GM23338 (cell line): ENCODE results near the gene TRABD2A. TPM values are rescaled to one million over a fixed set of nuclear protein-coding genes. Genes with fewer than 3 reads are reported as not detected.

ENCODE experiments used
- ATAC-seq: fragments of 200-7000 bp; cut with Tn5 transposase; 3 replicates; pipeline ENCODE4 v1.9.1; 2020
- DNase-seq: peaks from one replicate; pipeline ENCODE4 v3.0.0-alpha.2; 2015; ENCODE audit warnings: low spot score
- H2AFZ ChIP-seq: fragments of 200-600 bp; sonication (generic); 2 replicates; pipeline ENCODE4 v1.8.0; 2016; ENCODE audit warnings: antibody characterized with exemption, mild to moderate bottlenecking, moderate library complexity
- H3F3A ChIP-seq: fragments of 200-600 bp; sonication (generic); replicated peaks from 2 replicates; pipeline ENCODE4 v1.8.0; 2017; ENCODE audit warnings: antibody characterized with exemption, mixed run types, low read depth
- H3K27ac ChIP-seq: fragments of 200-600 bp; sonication (generic); 2 replicates; pipeline ENCODE4 v1.6.1; 2016; ENCODE audit warnings: low read depth
- H3K27me3 ChIP-seq: fragments of 200-600 bp; sonication (generic); 2 replicates; pipeline ENCODE4 v1.8.0; 2016; ENCODE audit warnings: mild to moderate bottlenecking, mixed run types, moderate library complexity; ENCODE audit not compliant: insufficient read depth
- H3K36me3 ChIP-seq: fragments of 200-600 bp; sonication (generic); 2 replicates; pipeline ENCODE4 v1.8.0; 2016; ENCODE audit warnings: mild to moderate bottlenecking; ENCODE audit not compliant: insufficient read depth
- H3K4me1 ChIP-seq: fragments of 200-600 bp; sonication (generic); 2 replicates; pipeline ENCODE4 v1.8.0; 2016; ENCODE audit warnings: mild to moderate bottlenecking, moderate library complexity; ENCODE audit not compliant: insufficient read depth
- H3K4me2 ChIP-seq: fragments of 200-600 bp; sonication (generic); 2 replicates; pipeline ENCODE4 v1.7.1; 2017; ENCODE audit warnings: mixed run types
- H3K4me3 ChIP-seq: fragments of 200-600 bp; sonication (generic); 2 replicates; pipeline ENCODE4 v1.6.1; 2016; ENCODE audit warnings: mixed run types
- H3K79me2 ChIP-seq: fragments of 200-600 bp; sonication (generic); replicated peaks from 2 replicates; pipeline ENCODE4 v1.8.0; 2017; ENCODE audit warnings: mild to moderate bottlenecking; ENCODE audit not compliant: insufficient read depth
- H3K9me2 ChIP-seq: fragments of 200-600 bp; sonication (generic); 2 replicates; pipeline ENCODE4 v1.8.0; 2017; ENCODE audit not compliant: insufficient read depth
- H4K20me1 ChIP-seq: fragments of 200-600 bp; sonication (generic); replicated peaks from 2 replicates; pipeline ENCODE4 v1.8.0; 2017; ENCODE audit warnings: mild to moderate bottlenecking; ENCODE audit not compliant: insufficient read depth
- H3K27ac Mint-ChIP-seq: 2 replicates; pipeline ENCODE4 v1.8.0; 2020; ENCODE audit warnings: inconsistent platforms, mild to moderate bottlenecking, moderate library complexity, mixed read lengths
- H3K27me3 Mint-ChIP-seq: 3 replicates; pipeline ENCODE4 v1.8.0; 2022; ENCODE audit warnings: low read depth, mild to moderate bottlenecking, moderate library complexity, mixed read lengths, inconsistent platforms; ENCODE audit not compliant: insufficient read depth, poor library complexity
- H3K36me3 Mint-ChIP-seq: 3 replicates; pipeline ENCODE4 v1.8.0; 2021; ENCODE audit warnings: low read depth, mild to moderate bottlenecking, inconsistent platforms, moderate library complexity, mixed read lengths
- H3K4me1 Mint-ChIP-seq: 3 replicates; pipeline ENCODE4 v1.8.0; 2020; ENCODE audit warnings: mild to moderate bottlenecking, inconsistent platforms, mixed read lengths
- H3K4me3 Mint-ChIP-seq: 3 replicates; pipeline ENCODE4 v1.8.0; 2021; ENCODE audit warnings: moderate library complexity, mild to moderate bottlenecking, inconsistent platforms, mixed read lengths
- H3K9me3 Mint-ChIP-seq: 3 replicates; pipeline ENCODE4 v1.8.0; 2020; ENCODE audit warnings: moderate library complexity, mild to moderate bottlenecking, inconsistent platforms, mixed read lengths
- CREB1 ChIP-seq: fragments of 250-450 bp; sonication (Bioruptor Pico); IDR thresholded peaks from 2 replicates; pipeline ENCODE4 v1.5.0; 2020; ENCODE audit warnings: low read depth, mild to moderate bottlenecking, moderate library complexity
- EZH2 ChIP-seq: fragments of 200-600 bp; sonication (generic); IDR thresholded peaks from one replicate; pipeline ENCODE4 v1.8.0; 2017; ENCODE audit warnings: antibody characterized with exemption, mild to moderate bottlenecking, low read depth; ENCODE audit not compliant: unreplicated experiment
- EZH2phosphoT487 ChIP-seq: fragments of 200-600 bp; sonication (generic); IDR thresholded peaks from one replicate; pipeline ENCODE4 v1.8.1; 2018; ENCODE audit warnings: antibody characterized with exemption; ENCODE audit not compliant: unreplicated experiment
- JUNB ChIP-seq: IDR thresholded peaks from one replicate; pipeline ENCODE4 v1.6.1; 2016; ENCODE audit warnings: antibody characterized with exemption; ENCODE audit not compliant: unreplicated experiment
- NANOG ChIP-seq: IDR thresholded peaks from 2 replicates; pipeline ENCODE4 v1.6.1; 2016; ENCODE audit warnings: antibody characterized with exemption, borderline replicate concordance
- POLR2AphosphoS5 ChIP-seq: IDR thresholded peaks from 2 replicates; pipeline ENCODE4 v1.6.1; 2016; ENCODE audit warnings: antibody characterized with exemption, low read depth
- STAT1 ChIP-seq: IDR thresholded peaks from one replicate; pipeline ENCODE4 v1.6.1; 2016; ENCODE audit warnings: antibody characterized with exemption; ENCODE audit not compliant: unreplicated experiment
- ZNF114 ChIP-seq: fragments of 250-450 bp; sonication (Bioruptor Pico); IDR thresholded peaks from 2 replicates; pipeline ENCODE4 v1.5.0; 2020; ENCODE audit warnings: mild to moderate bottlenecking, moderate library complexity
- ZNF331 ChIP-seq: fragments of 250-450 bp; sonication (Bioruptor Pico); IDR thresholded peaks from 2 replicates; pipeline ENCODE4 v1.5.0; 2020; ENCODE audit warnings: low read depth, mild to moderate bottlenecking, moderate library complexity
- polyA plus RNA-seq: library from polyadenylated mRNA; unstranded; fragments of >200 nt; fragmentation: Nextera tagmentation; extraction: Ambion mirVana; gene quantifications from 2 replicates; pipeline ENCODE4 v1.2.1, GENCODE V29; 2016
- total RNA-seq: library from RNA; depleted of rRNA; stranded (reverse); fragments of >200 nt; shearing (Covaris generic); gene quantifications from 2 replicates; pipeline ENCODE4 v1.2.3, GENCODE V29; 2014
- TF ChIP-seq, protein P1 (sequence below): IDR thresholded peaks from one replicate; pipeline ENCODE4 v1.6.1; 2018; ENCODE audit warnings: antibody characterized with exemption; ENCODE audit not compliant: unreplicated experiment
- TF ChIP-seq, protein P2 (sequence below): fragments of 250-450 bp; sonication (Bioruptor Pico); IDR thresholded peaks from 2 replicates; pipeline ENCODE4 v1.5.0; 2020; ENCODE audit warnings: mild to moderate bottlenecking, moderate library complexity
- TF ChIP-seq, protein P3 (sequence below), 2 experiments: fragments of 200-600 bp in 1 of 2; sonication (generic) in 1 of 2; conservative IDR thresholded peaks; 2 replicates each; pipeline versions ENCODE4 v1.5.1 to v1.6.1; 2016 to 2017; ENCODE audit warnings: antibody characterized with exemption in 2 of 2, low read depth in 2 of 2, mild to moderate bottlenecking in 2 of 2, moderate library complexity in 1 of 2
- TF ChIP-seq, protein P4 (sequence below): IDR thresholded peaks from 2 replicates; pipeline ENCODE4 v1.6.1; 2016; ENCODE audit warnings: antibody characterized with exemption

Gene TRABD2A
- total and polyA plus RNA-seq, 2 experiments from 2014 or later, result 5.5 to 12.1 TPM

DNA sequence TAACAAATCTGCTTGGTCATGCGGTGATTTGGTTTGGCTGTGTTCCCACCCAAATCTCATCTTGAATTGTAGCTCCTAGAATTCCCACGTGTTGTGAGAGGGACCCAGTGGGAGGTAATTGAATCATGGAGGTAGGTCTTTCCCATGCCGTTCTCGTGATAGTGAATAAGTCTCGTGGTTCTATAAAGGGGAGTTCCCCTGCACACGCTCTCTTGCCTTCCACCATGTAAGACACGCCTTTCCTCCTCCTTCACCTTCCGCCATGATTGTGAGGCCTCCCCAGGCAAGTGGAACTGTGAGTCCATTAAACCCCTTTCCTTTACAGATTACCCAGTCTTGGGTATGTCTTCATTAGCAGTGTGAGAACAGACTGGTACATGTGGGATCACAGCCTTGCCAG lies 36.7 kb downstream of the TRABD2A start:
- peaks cover 4% of the 10 kb centered on the region for H3K27me3 Mint-ChIP-seq
- no peak overlapping the region for H3K27ac Mint-ChIP-seq
- no peak overlapping the region for H3K4me3 Mint-ChIP-seq
- no peak overlapping the region for H3K4me2 ChIP-seq
- TF ChIP-seq, protein P1, sequence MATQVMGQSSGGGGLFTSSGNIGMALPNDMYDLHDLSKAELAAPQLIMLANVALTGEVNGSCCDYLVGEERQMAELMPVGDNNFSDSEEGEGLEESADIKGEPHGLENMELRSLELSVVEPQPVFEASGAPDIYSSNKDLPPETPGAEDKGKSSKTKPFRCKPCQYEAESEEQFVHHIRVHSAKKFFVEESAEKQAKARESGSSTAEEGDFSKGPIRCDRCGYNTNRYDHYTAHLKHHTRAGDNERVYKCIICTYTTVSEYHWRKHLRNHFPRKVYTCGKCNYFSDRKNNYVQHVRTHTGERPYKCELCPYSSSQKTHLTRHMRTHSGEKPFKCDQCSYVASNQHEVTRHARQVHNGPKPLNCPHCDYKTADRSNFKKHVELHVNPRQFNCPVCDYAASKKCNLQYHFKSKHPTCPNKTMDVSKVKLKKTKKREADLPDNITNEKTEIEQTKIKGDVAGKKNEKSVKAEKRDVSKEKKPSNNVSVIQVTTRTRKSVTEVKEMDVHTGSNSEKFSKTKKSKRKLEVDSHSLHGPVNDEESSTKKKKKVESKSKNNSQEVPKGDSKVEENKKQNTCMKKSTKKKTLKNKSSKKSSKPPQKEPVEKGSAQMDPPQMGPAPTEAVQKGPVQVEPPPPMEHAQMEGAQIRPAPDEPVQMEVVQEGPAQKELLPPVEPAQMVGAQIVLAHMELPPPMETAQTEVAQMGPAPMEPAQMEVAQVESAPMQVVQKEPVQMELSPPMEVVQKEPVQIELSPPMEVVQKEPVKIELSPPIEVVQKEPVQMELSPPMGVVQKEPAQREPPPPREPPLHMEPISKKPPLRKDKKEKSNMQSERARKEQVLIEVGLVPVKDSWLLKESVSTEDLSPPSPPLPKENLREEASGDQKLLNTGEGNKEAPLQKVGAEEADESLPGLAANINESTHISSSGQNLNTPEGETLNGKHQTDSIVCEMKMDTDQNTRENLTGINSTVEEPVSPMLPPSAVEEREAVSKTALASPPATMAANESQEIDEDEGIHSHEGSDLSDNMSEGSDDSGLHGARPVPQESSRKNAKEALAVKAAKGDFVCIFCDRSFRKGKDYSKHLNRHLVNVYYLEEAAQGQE, result no peak
- no peak for TF ChIP-seq NANOG
- no peak for TF ChIP-seq POLR2AphosphoS5
- no peak for TF ChIP-seq STAT1
- TF ChIP-seq EZH2phosphoT487, result no peak
- no peak for TF ChIP-seq JUNB
- TF ChIP-seq, protein P2, sequence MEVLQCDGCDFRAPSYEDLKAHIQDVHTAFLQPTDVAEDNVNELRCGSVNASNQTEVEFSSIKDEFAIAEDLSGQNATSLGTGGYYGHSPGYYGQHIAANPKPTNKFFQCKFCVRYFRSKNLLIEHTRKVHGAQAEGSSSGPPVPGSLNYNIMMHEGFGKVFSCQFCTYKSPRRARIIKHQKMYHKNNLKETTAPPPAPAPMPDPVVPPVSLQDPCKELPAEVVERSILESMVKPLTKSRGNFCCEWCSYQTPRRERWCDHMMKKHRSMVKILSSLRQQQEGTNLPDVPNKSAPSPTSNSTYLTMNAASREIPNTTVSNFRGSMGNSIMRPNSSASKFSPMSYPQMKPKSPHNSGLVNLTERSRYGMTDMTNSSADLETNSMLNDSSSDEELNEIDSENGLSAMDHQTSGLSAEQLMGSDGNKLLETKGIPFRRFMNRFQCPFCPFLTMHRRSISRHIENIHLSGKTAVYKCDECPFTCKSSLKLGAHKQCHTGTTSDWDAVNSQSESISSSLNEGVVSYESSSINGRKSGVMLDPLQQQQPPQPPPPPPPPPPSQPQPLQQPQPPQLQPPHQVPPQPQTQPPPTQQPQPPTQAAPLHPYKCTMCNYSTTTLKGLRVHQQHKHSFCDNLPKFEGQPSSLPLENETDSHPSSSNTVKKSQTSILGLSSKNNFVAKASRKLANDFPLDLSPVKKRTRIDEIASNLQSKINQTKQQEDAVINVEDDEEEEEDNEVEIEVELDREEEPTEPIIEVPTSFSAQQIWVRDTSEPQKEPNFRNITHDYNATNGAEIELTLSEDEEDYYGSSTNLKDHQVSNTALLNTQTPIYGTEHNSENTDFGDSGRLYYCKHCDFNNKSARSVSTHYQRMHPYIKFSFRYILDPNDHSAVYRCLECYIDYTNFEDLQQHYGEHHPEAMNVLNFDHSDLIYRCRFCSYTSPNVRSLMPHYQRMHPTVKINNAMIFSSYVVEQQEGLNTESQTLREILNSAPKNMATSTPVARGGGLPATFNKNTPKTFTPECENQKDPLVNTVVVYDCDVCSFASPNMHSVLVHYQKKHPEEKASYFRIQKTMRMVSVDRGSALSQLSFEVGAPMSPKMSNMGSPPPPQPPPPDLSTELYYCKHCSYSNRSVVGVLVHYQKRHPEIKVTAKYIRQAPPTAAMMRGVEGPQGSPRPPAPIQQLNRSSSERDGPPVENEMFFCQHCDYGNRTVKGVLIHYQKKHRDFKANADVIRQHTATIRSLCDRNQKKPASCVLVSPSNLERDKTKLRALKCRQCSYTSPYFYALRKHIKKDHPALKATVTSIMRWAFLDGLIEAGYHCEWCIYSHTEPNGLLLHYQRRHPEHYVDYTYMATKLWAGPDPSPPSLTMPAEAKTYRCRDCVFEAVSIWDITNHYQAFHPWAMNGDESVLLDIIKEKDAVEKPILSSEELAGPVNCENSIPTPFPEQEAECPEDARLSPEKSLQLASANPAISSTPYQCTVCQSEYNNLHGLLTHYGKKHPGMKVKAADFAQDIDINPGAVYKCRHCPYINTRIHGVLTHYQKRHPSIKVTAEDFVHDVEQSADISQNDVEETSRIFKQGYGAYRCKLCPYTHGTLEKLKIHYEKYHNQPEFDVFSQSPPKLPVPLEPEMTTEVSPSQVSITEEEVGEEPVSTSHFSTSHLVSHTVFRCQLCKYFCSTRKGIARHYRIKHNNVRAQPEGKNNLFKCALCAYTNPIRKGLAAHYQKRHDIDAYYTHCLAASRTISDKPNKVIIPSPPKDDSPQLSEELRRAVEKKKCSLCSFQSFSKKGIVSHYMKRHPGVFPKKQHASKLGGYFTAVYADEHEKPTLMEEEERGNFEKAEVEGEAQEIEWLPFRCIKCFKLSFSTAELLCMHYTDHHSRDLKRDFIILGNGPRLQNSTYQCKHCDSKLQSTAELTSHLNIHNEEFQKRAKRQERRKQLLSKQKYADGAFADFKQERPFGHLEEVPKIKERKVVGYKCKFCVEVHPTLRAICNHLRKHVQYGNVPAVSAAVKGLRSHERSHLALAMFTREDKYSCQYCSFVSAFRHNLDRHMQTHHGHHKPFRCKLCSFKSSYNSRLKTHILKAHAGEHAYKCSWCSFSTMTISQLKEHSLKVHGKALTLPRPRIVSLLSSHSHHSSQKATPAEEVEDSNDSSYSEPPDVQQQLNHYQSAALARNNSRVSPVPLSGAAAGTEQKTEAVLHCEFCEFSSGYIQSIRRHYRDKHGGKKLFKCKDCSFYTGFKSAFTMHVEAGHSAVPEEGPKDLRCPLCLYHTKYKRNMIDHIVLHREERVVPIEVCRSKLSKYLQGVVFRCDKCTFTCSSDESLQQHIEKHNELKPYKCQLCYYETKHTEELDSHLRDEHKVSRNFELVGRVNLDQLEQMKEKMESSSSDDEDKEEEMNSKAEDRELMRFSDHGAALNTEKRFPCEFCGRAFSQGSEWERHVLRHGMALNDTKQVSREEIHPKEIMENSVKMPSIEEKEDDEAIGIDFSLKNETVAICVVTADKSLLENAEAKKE (CRISPR knock-in tag), result no peak
- TF ChIP-seq, protein P3, sequence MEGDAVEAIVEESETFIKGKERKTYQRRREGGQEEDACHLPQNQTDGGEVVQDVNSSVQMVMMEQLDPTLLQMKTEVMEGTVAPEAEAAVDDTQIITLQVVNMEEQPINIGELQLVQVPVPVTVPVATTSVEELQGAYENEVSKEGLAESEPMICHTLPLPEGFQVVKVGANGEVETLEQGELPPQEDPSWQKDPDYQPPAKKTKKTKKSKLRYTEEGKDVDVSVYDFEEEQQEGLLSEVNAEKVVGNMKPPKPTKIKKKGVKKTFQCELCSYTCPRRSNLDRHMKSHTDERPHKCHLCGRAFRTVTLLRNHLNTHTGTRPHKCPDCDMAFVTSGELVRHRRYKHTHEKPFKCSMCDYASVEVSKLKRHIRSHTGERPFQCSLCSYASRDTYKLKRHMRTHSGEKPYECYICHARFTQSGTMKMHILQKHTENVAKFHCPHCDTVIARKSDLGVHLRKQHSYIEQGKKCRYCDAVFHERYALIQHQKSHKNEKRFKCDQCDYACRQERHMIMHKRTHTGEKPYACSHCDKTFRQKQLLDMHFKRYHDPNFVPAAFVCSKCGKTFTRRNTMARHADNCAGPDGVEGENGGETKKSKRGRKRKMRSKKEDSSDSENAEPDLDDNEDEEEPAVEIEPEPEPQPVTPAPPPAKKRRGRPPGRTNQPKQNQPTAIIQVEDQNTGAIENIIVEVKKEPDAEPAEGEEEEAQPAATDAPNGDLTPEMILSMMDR (conservative IDR thresholded peaks at IDR 0.05; ENCODE audit: low read depth in 2 of 2), result no peak
- no peak for TF ChIP-seq CREB1
- TF ChIP-seq, protein P4, sequence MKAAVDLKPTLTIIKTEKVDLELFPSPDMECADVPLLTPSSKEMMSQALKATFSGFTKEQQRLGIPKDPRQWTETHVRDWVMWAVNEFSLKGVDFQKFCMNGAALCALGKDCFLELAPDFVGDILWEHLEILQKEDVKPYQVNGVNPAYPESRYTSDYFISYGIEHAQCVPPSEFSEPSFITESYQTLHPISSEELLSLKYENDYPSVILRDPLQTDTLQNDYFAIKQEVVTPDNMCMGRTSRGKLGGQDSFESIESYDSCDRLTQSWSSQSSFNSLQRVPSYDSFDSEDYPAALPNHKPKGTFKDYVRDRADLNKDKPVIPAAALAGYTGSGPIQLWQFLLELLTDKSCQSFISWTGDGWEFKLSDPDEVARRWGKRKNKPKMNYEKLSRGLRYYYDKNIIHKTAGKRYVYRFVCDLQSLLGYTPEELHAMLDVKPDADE, result no peak
- no peak for TF ChIP-seq EZH2
- no peak for TF ChIP-seq ZNF114
- TF ChIP-seq ZNF331 (CRISPR knock-in tag), result no peak
- H4K20me1 ChIP-seq, result no peaks in the 10 kb centered on the region; the same call in 1 of the 2 replicates
- H3K4me1 Mint-ChIP-seq, result peaks cover 12% of the 10 kb centered on the region
- no peaks in the 10 kb centered on the region for H3K79me2 ChIP-seq
- H3K36me3 Mint-ChIP-seq, result no peaks in the 10 kb centered on the region
- H3K9me3 Mint-ChIP-seq, result no peaks in the 10 kb centered on the region
- H3K27ac ChIP-seq, result no peak overlapping the region
- no peaks in the 10 kb centered on the region for H3K36me3 ChIP-seq
- no peak overlapping the region for H2AFZ ChIP-seq
- H3K27me3 ChIP-seq, result no peaks in the 10 kb centered on the region
- ATAC-seq, result no peak
- no peaks in the 10 kb centered on the region for H3F3A ChIP-seq
- H3K9me2 ChIP-seq, result peaks cover 16% of the 10 kb centered on the region; the same call in 1 of the 2 replicates
- no peak overlapping the region for H3K4me3 ChIP-seq
- no peak for DNase-seq
- no peaks in the 10 kb centered on the region for H3K4me1 ChIP-seq
